GDM1 (cell line): ENCODE data around the gene ZNF629.
"Not testable (repeated sequence)": the region's sequence is repeated elsewhere in the genome, so short reads cannot be mapped to it uniquely, and the experiment has no call there.

ENCODE experiments used
- DNase-seq: peaks from one replicate; lab custom pipeline; 2025; lab: John Stamatoyannopoulos, UW

Gene ZNF629

GRCh38 chr16:30786936-30787612, at the start of gene ZNF629:
Gene ZNF629, minus strand, starts transcription at chr16:30787205. Its CDS starts 2,723 bp downstream, at chr16:30784482.
- no peak for DNase-seq

GRCh38 chr16:30834130-30834740, 47.2 kb upstream of the ZNF629 start:
- no peak for DNase-seq

- no peak for DNase-seq
Observed at GRCh38 chr16:30830072-30830417, 43.0 kb upstream of the ZNF629 start.

GRCh38 chr16:30829130-30830071, 42.4 kb upstream of the ZNF629 start:
- no peak for DNase-seq

GRCh38 chr16:30821891-30822290, 34.9 kb upstream of the ZNF629 start:
- no peak for DNase-seq

GRCh38 chr16:30821441-30821840, 34.4 kb upstream of the ZNF629 start:
- not testable (repeated sequence) for DNase-seq

- no peak for DNase-seq
Observed at GRCh38 chr16:30820952-30821421, 34.0 kb upstream of the ZNF629 start.

GRCh38 chr16:30816769-30817168, 29.8 kb upstream of the ZNF629 start:
- DNase-seq: no peak

- no peak for DNase-seq
Observed at GRCh38 chr16:30813821-30814189, 26.8 kb upstream of the ZNF629 start.

- not testable (repeated sequence) for DNase-seq
Observed at GRCh38 chr16:30809675-30810074, 22.7 kb upstream of the ZNF629 start.

- not testable (repeated sequence) for DNase-seq
Observed at GRCh38 chr16:30808890-30809426, 22.0 kb upstream of the ZNF629 start.

GRCh38 chr16:30808146-30808545, 21.1 kb upstream of the ZNF629 start:
- DNase-seq: no peak

- DNase-seq: no peak
Observed at GRCh38 chr16:30805370-30806169, 18.6 kb upstream of the ZNF629 start.

GRCh38 chr16:30805056-30805369, 18.0 kb upstream of the ZNF629 start:
- no peak for DNase-seq

GRCh38 chr16:30802936-30803335, 15.9 kb upstream of the ZNF629 start:
- no peak for DNase-seq

- DNase-seq: no peak
Observed at GRCh38 chr16:30797670-30798309, 10.8 kb upstream of the ZNF629 start.

- no peak for DNase-seq
Observed at GRCh38 chr16:30794634-30795033, 7.6 kb upstream of the ZNF629 start.

GRCh38 chr16:30793508-30794069, 6.6 kb upstream of the ZNF629 start:
- no peak for DNase-seq

- DNase-seq: no peak
Observed at GRCh38 chr16:30787613-30788378, 791 bp upstream of the ZNF629 start.
